DND-41 (cell line): ENCODE results near the gene NR1I2.

Source experiments
- ATAC-seq: fragments of 200-7000 bp; cut with Tn5 transposase; 3 replicates; pipeline ENCODE4 v1.9.1; 2021; ENCODE audit warnings: low read depth; ENCODE audit not compliant: insufficient read depth
- DNase-seq: peaks from one replicate; pipeline ENCODE4 v3.0.0-alpha.2; 2020
- H2AFZ ChIP-seq: 2 replicates; pipeline ENCODE4 v1.6.0; 2012; ENCODE audit warnings: low read depth, low read length
- H3K27ac ChIP-seq: 2 replicates; pipeline ENCODE4 v1.5.1; 2012; ENCODE audit warnings: low read length, inconsistent platforms
- H3K27me3 ChIP-seq: fragments of 200-600 bp; sonication (generic); 2 replicates; pipeline ENCODE4 v1.6.0; 2012; ENCODE audit warnings: low read length, mild to moderate bottlenecking, inconsistent platforms; ENCODE audit not compliant: insufficient read depth, poor library complexity
- H3K36me3 ChIP-seq: 2 replicates; pipeline ENCODE4 v1.5.1; 2012; ENCODE audit warnings: low read length, inconsistent platforms; ENCODE audit not compliant: insufficient read depth
- H3K4me1 ChIP-seq: 2 replicates; pipeline ENCODE4 v1.5.1; 2012; ENCODE audit warnings: mild to moderate bottlenecking, low read length; ENCODE audit not compliant: insufficient read depth
- H3K4me2 ChIP-seq: 2 replicates; pipeline ENCODE4 v1.6.0; 2012; ENCODE audit warnings: mild to moderate bottlenecking, moderate library complexity, low read length, inconsistent platforms; ENCODE audit not compliant: insufficient read depth
- H3K4me3 ChIP-seq, 2 experiments: fragments of 200-600 bp in 1 of 2; shearing (Covaris generic) in 1 of 2; 2 replicates each; pipeline ENCODE4 v1.5.1; 2012 to 2016; ENCODE audit warnings: inconsistent platforms in 2 of 2, low read length in 2 of 2, mild to moderate bottlenecking in 2 of 2, low read depth in 1 of 2, moderate library complexity in 1 of 2
- H3K79me2 ChIP-seq: 2 replicates; pipeline ENCODE4 v1.6.0; 2012; ENCODE audit warnings: low read length, inconsistent platforms; ENCODE audit not compliant: insufficient read depth
- H3K9ac ChIP-seq: 2 replicates; pipeline ENCODE4 v1.6.0; 2012; ENCODE audit warnings: low read depth, mild to moderate bottlenecking, inconsistent platforms, low read length, moderate library complexity
- H3K9me3 ChIP-seq: 2 replicates; pipeline ENCODE4 v1.5.1; 2012; ENCODE audit warnings: low read length, moderate library complexity, mild to moderate bottlenecking, inconsistent platforms; ENCODE audit not compliant: insufficient read depth, severe bottlenecking
- H4K20me1 ChIP-seq: 2 replicates; pipeline ENCODE4 v1.6.0; 2012; ENCODE audit warnings: low read length; ENCODE audit not compliant: insufficient read depth
- CTCF ChIP-seq: IDR thresholded peaks from 2 replicates; pipeline ENCODE4 v1.5.1; 2012; ENCODE audit warnings: borderline replicate concordance, low read length, moderate library complexity, mild to moderate bottlenecking; ENCODE audit not compliant: poor library complexity, severe bottlenecking; ENCODE audit errors: extremely low read depth
- EZH2 ChIP-seq: IDR thresholded peaks from 3 replicates; pipeline ENCODE4 v1.6.1; 2012; ENCODE audit warnings: borderline replicate concordance, low read depth, mild to moderate bottlenecking, moderate library complexity, low read length, inconsistent platforms; ENCODE audit not compliant: severe bottlenecking

The NR1I2 gene

GRCh38 chr3:119759962-119760361 is 21.9 kb upstream of the NR1I2 start:
- H3K4me1 ChIP-seq = no peaks in the 10 kb centered on the region
- H3K4me2 ChIP-seq = no peak overlapping the region
- ATAC-seq = no peak

GRCh38 chr3:119762876-119763275 is 19.0 kb upstream of the NR1I2 start:
- Histone ChIP-seq H4K20me1 (no peaks in the 10 kb centered on the region), H3K36me3 (no peaks in the 10 kb centered on the region), H2AFZ (no peak overlapping the region), H3K9me3 (no peaks in the 10 kb centered on the region), H3K9ac (no peak overlapping the region), H3K4me1 (no peaks in the 10 kb centered on the region), H3K4me2 (no peak overlapping the region), H3K27ac (no peak overlapping the region), H3K27me3 (peaks cover 4% of the 10 kb centered on the region), H3K79me2 (no peaks in the 10 kb centered on the region), H3K4me3 (no peak overlapping the region)
- no peak for DNase-seq
- no peak for ATAC-seq
- no peak for TF ChIP-seq CTCF

More at GRCh38 chr3:119759962-119760361, 21.9 kb upstream of the NR1I2 start:
- no peaks in the 10 kb centered on the region for H3K36me3 ChIP-seq
- H3K9ac ChIP-seq = no peak overlapping the region
- H3K79me2 ChIP-seq = no peaks in the 10 kb centered on the region
- TF ChIP-seq EZH2 = no peak
- TF ChIP-seq CTCF = no peak
- H3K9me3 ChIP-seq = no peaks in the 10 kb centered on the region
- H3K27ac ChIP-seq = no peak overlapping the region
- no peaks in the 10 kb centered on the region for H4K20me1 ChIP-seq
- no peak for DNase-seq
- H3K27me3 ChIP-seq = peaks cover 4% of the 10 kb centered on the region
- H2AFZ ChIP-seq = no peak overlapping the region
- no peak overlapping the region for H3K4me3 ChIP-seq

GRCh38 chr3:119763466-119763865 is 18.4 kb upstream of the NR1I2 start:
- no peak overlapping the region for H3K27ac ChIP-seq
- no peak overlapping the region for H3K9ac ChIP-seq
- TF ChIP-seq CTCF (no peak), EZH2 (no peak)
- H3K9me3 ChIP-seq = no peaks in the 10 kb centered on the region
- no peak overlapping the region for H3K4me3 ChIP-seq
- DNase-seq (no peak), ATAC-seq (no peak)
- no peaks in the 10 kb centered on the region for H3K4me1 ChIP-seq
- no peak overlapping the region for H2AFZ ChIP-seq
- H3K27me3 ChIP-seq = peaks cover 4% of the 10 kb centered on the region
- no peaks in the 10 kb centered on the region for H3K36me3 ChIP-seq
- H3K4me2 ChIP-seq = no peak overlapping the region
- H4K20me1 ChIP-seq = no peaks in the 10 kb centered on the region
- no peaks in the 10 kb centered on the region for H3K79me2 ChIP-seq

- Histone ChIP-seq H3K36me3 (no peaks in the 10 kb centered on the region), H3K9me3 (no peaks in the 10 kb centered on the region), H3K4me2 (no peak overlapping the region), H3K79me2 (no peaks in the 10 kb centered on the region), H3K27ac (no peak overlapping the region), H3K27me3 (peaks cover 7% of the 10 kb centered on the region), H2AFZ (no peak overlapping the region), H3K9ac (no peak overlapping the region), H3K4me3 (no peak overlapping the region), H3K4me1 (no peaks in the 10 kb centered on the region), H4K20me1 (no peaks in the 10 kb centered on the region)
- no peak for TF ChIP-seq EZH2
- no peak for TF ChIP-seq CTCF
- ATAC-seq (no peak), DNase-seq (no peak)
Observed at GRCh38 chr3:119765239-119765638, 16.7 kb upstream of the NR1I2 start.
